HEK293 (cell line): Measurements from ENCODE around the gene RBM46.

ENCODE experiments used
- CTCF ChIA-PET: fragments of 350-600 bp; formaldehyde crosslinking; extraction: SDS; loops from one replicate; lab custom pipeline; 2021; ENCODE audit warnings: antibody characterized with exemption; lab: Yijun Ruan, JAX
- POLR2A ChIA-PET: fragments of 300-600 bp; formaldehyde crosslinking; extraction: SDS; loops from one replicate; lab custom pipeline; 2020; ENCODE audit warnings: antibody characterized with exemption, inconsistent platforms; lab: Yijun Ruan, JAX
- H3K27ac ChIP-seq: fragments of 200-500 bp; sonication (Bioruptor generic); 2 replicates; pipeline ENCODE4 v1.5.1; 2014; ENCODE audit warnings: low read depth, low read length, control low read depth, inconsistent platforms; ENCODE audit errors: extremely low read depth
- H3K36me3 ChIP-seq, 2 experiments: fragments of 200-500 bp in 1 of 2; sonication (Bioruptor generic) in 1 of 2; 1 replicate in 1 of 2; 2 replicates in 1 of 2; pipeline ENCODE4 v1.5.1; 2014 to 2017; ENCODE audit warnings: inconsistent platforms in 2 of 2, low read length in 2 of 2; ENCODE audit not compliant: control insufficient read depth in 2 of 2, insufficient read depth in 1 of 2
- H3K4me1 ChIP-seq: fragments of 200-500 bp; sonication (Bioruptor generic); 2 replicates; pipeline ENCODE4 v1.5.1; 2014; ENCODE audit warnings: mild to moderate bottlenecking, low read length, inconsistent platforms; ENCODE audit not compliant: control insufficient read depth, insufficient read depth
- H3K4me3 ChIP-seq: 2 replicates; pipeline ENCODE4 v1.5.1; 2011; ENCODE audit warnings: low read depth, mild to moderate bottlenecking, control low read depth, low read length, moderate library complexity
- H3K9me3 ChIP-seq: fragments of 200-500 bp; sonication (Bioruptor generic); 2 replicates; pipeline ENCODE4 v1.5.1; 2014; ENCODE audit warnings: low read depth, low read length, inconsistent platforms; ENCODE audit not compliant: control insufficient read depth, insufficient read depth
- PATZ1 ChIP-seq: fragments of 450-650 bp; formaldehyde crosslinking; IDR thresholded peaks from 2 replicates; pipeline ENCODE4 v1.5.1; 2016; ENCODE audit warnings: missing biosample characterization, missing genetic modification characterization
- PBX3 ChIP-seq: sonication (generic); formaldehyde crosslinking; IDR thresholded peaks from 2 replicates; pipeline ENCODE4 v1.8.1; 2022; ENCODE audit warnings: mild to moderate bottlenecking, moderate library complexity, missing genetic modification reagents
- TCF7L2 ChIP-seq: IDR thresholded peaks from 2 replicates; pipeline ENCODE4 v1.6.1; 2011; ENCODE audit warnings: low read depth, mild to moderate bottlenecking, inconsistent platforms, low read length, moderate library complexity, borderline replicate concordance
- ZNF121 ChIP-seq: fragments of 450-650 bp; formaldehyde crosslinking; IDR thresholded peaks from 2 replicates; pipeline ENCODE4 v1.5.1; 2016; ENCODE audit warnings: missing biosample characterization, missing genetic modification characterization
- ZNF132 ChIP-seq: fragments of 450-650 bp; formaldehyde crosslinking; IDR thresholded peaks from 2 replicates; pipeline ENCODE4 v1.5.1; 2017; ENCODE audit warnings: missing biosample characterization, missing genetic modification characterization, borderline replicate concordance
- ZNF157 ChIP-seq: fragments of 450-650 bp; formaldehyde crosslinking; IDR thresholded peaks from 2 replicates; pipeline ENCODE4 v1.5.1; 2016; ENCODE audit warnings: missing biosample characterization, missing genetic modification characterization
- ZNF211 ChIP-seq: fragments of 450-650 bp; formaldehyde crosslinking; IDR thresholded peaks from 2 replicates; pipeline ENCODE4 v1.5.1; 2016; ENCODE audit warnings: low read depth, missing biosample characterization, missing genetic modification characterization
- ZNF23 ChIP-seq: fragments of 450-650 bp; formaldehyde crosslinking; IDR thresholded peaks from 2 replicates; pipeline ENCODE4 v1.5.1; 2016; ENCODE audit warnings: missing biosample characterization, missing genetic modification characterization, borderline replicate concordance
- ZNF239 ChIP-seq: fragments of 450-650 bp; formaldehyde crosslinking; IDR thresholded peaks from 2 replicates; pipeline ENCODE4 v1.5.1; 2016; ENCODE audit warnings: missing biosample characterization, missing genetic modification characterization
- ZNF280C ChIP-seq: fragments of 450-650 bp; formaldehyde crosslinking; IDR thresholded peaks from 2 replicates; pipeline ENCODE4 v1.5.1; 2016; ENCODE audit warnings: missing biosample characterization, missing genetic modification characterization
- ZNF311 ChIP-seq: fragments of 450-650 bp; formaldehyde crosslinking; IDR thresholded peaks from 2 replicates; pipeline ENCODE4 v1.5.1; 2017; ENCODE audit warnings: missing biosample characterization, missing genetic modification characterization, borderline replicate concordance
- ZNF324 ChIP-seq: fragments of 450-650 bp; formaldehyde crosslinking; IDR thresholded peaks from 2 replicates; pipeline ENCODE4 v1.5.1; 2016; ENCODE audit warnings: missing biosample characterization, missing genetic modification characterization
- ZNF501 ChIP-seq: fragments of 450-650 bp; formaldehyde crosslinking; IDR thresholded peaks from 2 replicates; pipeline ENCODE4 v1.5.1; 2016; ENCODE audit warnings: missing biosample characterization, missing genetic modification characterization
- ZNF561 ChIP-seq: fragments of 450-650 bp; IDR thresholded peaks from 2 replicates; pipeline ENCODE4 v1.5.1; 2018; ENCODE audit warnings: missing biosample characterization, missing genetic modification characterization, borderline replicate concordance
- ZNF585B ChIP-seq: fragments of 450-650 bp; formaldehyde crosslinking; IDR thresholded peaks from 2 replicates; pipeline ENCODE4 v1.5.1; 2016; ENCODE audit warnings: missing biosample characterization, missing genetic modification characterization
- ZNF596 ChIP-seq: fragments of 450-650 bp; IDR thresholded peaks from 2 replicates; pipeline ENCODE4 v1.5.0; 2018; ENCODE audit warnings: missing biosample characterization, mild to moderate bottlenecking, missing genetic modification characterization, moderate library complexity
- ZNF701 ChIP-seq: fragments of 450-650 bp; formaldehyde crosslinking; IDR thresholded peaks from 2 replicates; pipeline ENCODE4 v1.5.1; 2016; ENCODE audit warnings: missing biosample characterization, missing genetic modification characterization
- ZNF768 ChIP-seq: fragments of 450-650 bp; formaldehyde crosslinking; IDR thresholded peaks from 2 replicates; pipeline ENCODE4 v1.5.1; 2018; ENCODE audit warnings: missing biosample characterization, mild to moderate bottlenecking, missing genetic modification characterization
- ZNF785 ChIP-seq: fragments of 450-650 bp; formaldehyde crosslinking; IDR thresholded peaks from 2 replicates; pipeline ENCODE4 v1.5.1; 2016; ENCODE audit warnings: missing biosample characterization, missing genetic modification characterization
- TF ChIP-seq, protein P1 (sequence below): fragments of 450-650 bp; formaldehyde crosslinking; conservative IDR thresholded peaks from 2 replicates; pipeline ENCODE4 v1.5.1; 2016; ENCODE audit warnings: low read depth, missing biosample characterization, missing genetic modification characterization

The RBM46 gene

DNA sequence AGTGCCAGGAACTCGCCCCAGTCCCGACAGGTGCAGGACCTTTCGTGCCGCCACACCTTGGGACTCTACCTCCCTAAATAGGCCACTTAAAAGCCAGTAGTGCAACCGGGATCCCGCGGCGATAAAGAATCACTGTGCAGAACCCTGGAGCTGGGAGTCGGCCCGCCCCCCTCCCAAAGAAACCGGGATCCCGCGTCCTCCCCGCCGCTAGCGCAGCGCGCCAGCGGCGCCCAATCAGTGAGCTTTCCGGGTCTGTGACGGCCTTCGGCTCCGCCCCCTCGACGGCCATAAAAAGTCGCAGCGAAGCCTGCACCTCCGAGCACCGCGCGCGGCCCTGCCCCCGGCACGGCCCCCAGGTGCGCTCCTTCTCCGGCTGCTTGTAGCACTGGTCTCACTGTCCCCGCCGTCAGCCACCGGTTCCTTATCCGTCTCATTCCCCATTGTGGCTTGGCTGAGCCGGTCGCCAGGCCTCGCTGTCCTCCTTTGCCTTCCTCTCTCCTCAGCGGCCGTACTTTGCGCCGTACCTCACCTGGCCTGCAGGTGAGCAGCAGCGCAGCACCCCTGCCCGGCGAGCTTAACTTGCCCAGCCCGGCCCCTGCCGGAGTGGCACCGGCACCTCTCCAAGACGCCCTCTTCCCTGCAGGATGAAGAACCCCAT lies 37.3 kb upstream of the RBM46 start, which contains the start of gene LRAT (continued):
- 0 out of 2 replicates have a peak, but pooled peaks have one; percentile 40 for TF ChIP-seq PATZ1 (tag by site-specific recombination)
- TF ChIP-seq ZNF157 (tag by site-specific recombination), result no peak
- TF ChIP-seq ZNF132, result no peak

- ChIA-PET POLR2A (no interaction called here), CTCF (no interaction called here)
- TF ChIP-seq PBX3 (CRISPR knock-in tag) (no peak), ZNF701 (no peak), TCF7L2 (no peak), ZNF211 (tag by site-specific recombination) (no peak), ZNF561 (tag by site-specific recombination) (no peak)
- TF ChIP-seq, protein P1, sequence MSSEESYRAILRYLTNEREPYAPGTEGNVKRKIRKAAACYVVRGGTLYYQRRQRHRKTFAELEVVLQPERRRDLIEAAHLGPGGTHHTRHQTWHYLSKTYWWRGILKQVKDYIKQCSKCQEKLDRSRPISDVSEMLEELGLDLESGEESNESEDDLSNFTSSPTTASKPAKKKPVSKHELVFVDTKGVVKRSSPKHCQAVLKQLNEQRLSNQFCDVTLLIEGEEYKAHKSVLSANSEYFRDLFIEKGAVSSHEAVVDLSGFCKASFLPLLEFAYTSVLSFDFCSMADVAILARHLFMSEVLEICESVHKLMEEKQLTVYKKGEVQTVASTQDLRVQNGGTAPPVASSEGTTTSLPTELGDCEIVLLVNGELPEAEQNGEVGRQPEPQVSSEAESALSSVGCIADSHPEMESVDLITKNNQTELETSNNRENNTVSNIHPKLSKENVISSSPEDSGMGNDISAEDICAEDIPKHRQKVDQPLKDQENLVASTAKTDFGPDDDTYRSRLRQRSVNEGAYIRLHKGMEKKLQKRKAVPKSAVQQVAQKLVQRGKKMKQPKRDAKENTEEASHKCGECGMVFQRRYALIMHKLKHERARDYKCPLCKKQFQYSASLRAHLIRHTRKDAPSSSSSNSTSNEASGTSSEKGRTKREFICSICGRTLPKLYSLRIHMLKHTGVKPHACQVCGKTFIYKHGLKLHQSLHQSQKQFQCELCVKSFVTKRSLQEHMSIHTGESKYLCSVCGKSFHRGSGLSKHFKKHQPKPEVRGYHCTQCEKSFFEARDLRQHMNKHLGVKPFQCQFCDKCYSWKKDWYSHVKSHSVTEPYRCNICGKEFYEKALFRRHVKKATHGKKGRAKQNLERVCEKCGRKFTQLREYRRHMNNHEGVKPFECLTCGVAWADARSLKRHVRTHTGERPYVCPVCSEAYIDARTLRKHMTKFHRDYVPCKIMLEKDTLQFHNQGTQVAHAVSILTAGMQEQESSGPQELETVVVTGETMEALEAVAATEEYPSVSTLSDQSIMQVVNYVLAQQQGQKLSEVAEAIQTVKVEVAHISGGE (tag by site-specific recombination), result no peak
- no peaks in the 10 kb centered on the region for H3K36me3 ChIP-seq
- H3K4me3 ChIP-seq, result peak overlapping the region; percentile 58
- H3K9me3 ChIP-seq, result no peaks in the 10 kb centered on the region
- H3K4me1 ChIP-seq, result no peaks in the 10 kb centered on the region
- no peak overlapping the region for H3K27ac ChIP-seq
These were observed 36.6 kb upstream of the RBM46 start for GRCh38 chr4:154744341-154744926.

DNA sequence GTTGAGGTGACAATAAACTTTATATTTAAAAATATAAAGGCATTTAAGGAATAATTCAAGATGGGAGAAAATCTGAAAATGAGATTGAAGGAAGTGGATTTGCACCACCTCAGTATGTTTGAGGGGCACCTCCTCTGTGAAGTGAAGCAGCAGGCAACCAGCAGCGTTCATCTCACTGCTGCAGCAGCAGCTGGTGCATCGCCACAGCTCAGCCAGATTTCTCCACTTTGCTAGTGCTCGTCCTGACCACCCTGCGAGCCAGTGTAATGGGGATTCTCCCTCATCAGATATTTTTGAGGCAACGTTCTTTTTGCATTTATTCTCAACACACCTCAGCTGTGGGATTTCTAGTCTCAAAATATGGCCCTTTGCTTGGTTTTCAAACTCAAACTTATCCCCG lies 23.4 kb upstream of the RBM46 start:
- Histone ChIP-seq H3K4me3 (no peak overlapping the region), H3K27ac (no peak overlapping the region), H3K4me1 (no peaks in the 10 kb centered on the region), H3K9me3 (no peaks in the 10 kb centered on the region), H3K36me3 (no peaks in the 10 kb centered on the region)
- ChIA-PET POLR2A (no interaction called here), CTCF (interaction anchor here (0.7 kb wide), 1 partner anchor 10 kb away, joined by 3 read pairs; no protein-coding TSS in a partner anchor)
- no peak for TF ChIP-seq ZNF585B (tag by site-specific recombination)
- TF ChIP-seq ZNF311 (tag by site-specific recombination), result no peak
- no peak for TF ChIP-seq ZNF324 (tag by site-specific recombination)
- no peak for TF ChIP-seq ZNF157 (tag by site-specific recombination)
- TF ChIP-seq ZNF501 (tag by site-specific recombination), result no peak
- no peak for TF ChIP-seq ZNF121 (tag by site-specific recombination)
- no peak for TF ChIP-seq PBX3 (CRISPR knock-in tag)
- no peak for TF ChIP-seq ZNF785 (tag by site-specific recombination)
- no peak for TF ChIP-seq ZNF768 (tag by site-specific recombination)
- TF ChIP-seq ZNF596 (tag by site-specific recombination), result no peak
- TF ChIP-seq ZNF280C, result no peak
- no peak for TF ChIP-seq ZNF239 (tag by site-specific recombination)
- TF ChIP-seq ZNF23 (tag by site-specific recombination), result no peak
